ENCODE results near the gene EHD1. TPM values are rescaled to one million over a fixed set of nuclear protein-coding genes. Genes with fewer than 3 reads are reported as not detected.

Gene EHD1
- total and polyA plus RNA-seq, 9 of the 15 experiments (the other 6 are each of a cell fraction or from before 2014, with no cell fraction given): 0.46 to 65.0 (median 16.4) TPM

- TF ChIP-seq ZNF436 (CRISPR knock-in tag; IDR thresholded peaks at IDR 0.05) (no peak), SMAD1 (IDR thresholded peaks at IDR 0.05; ENCODE audit: low read depth, low read length, partially characterized antibody) (no peak), SPI1 (IDR thresholded peaks at IDR 0.05; ENCODE audit: borderline replicate concordance, low read depth, low read length) (0 out of 2 replicates have a peak, but pooled peaks have one; percentile 18), ZEB2 (IDR thresholded peaks at IDR 0.05) (no peak), THRA (IDR thresholded peaks at IDR 0.05) (no peak), MEF2D (tag; conservative IDR thresholded peaks at IDR 0.05; ENCODE audit: low read depth) (no peak), TSC22D4 (tag; IDR thresholded peaks at IDR 0.05) (no peak), CREM (IDR thresholded peaks at IDR 0.05; ENCODE audit: low read depth) (peak; percentile 76), RFX7 (CRISPR knock-in tag; IDR thresholded peaks at IDR 0.05) (no peak), NONO (IDR thresholded peaks at IDR 0.05; ENCODE audit: low read depth in 2 of 2, low read length in 1 of 2) (no peak), TRIM25 (IDR thresholded peaks at IDR 0.05; ENCODE audit: borderline replicate concordance) (no peak), ETV1 (tag; conservative IDR thresholded peaks at IDR 0.05; ENCODE audit: low read depth) (peak; percentile 62), HNRNPL (IDR thresholded peaks at IDR 0.05; ENCODE audit: low read depth, low read length) (no peak), MGA (IDR thresholded peaks at IDR 0.05) (no peak)
These were observed 68.0 kb downstream of the EHD1 start, which contains the start of gene MEN1 (continued) for GRCh38 chr11:64810271-64810890.

Measured in K562 (cell line).